K562 (cell line): ENCODE results near the gene RUSC1. TPM values are rescaled to one million over a fixed set of nuclear protein-coding genes. Genes with fewer than 3 reads are reported as not detected.

ENCODE experiments used
- CC2D1A ChIP-seq: fragments of 450-650 bp; IDR thresholded peaks from 2 replicates; pipeline ENCODE4 v1.6.1; 2017; ENCODE audit warnings: mild to moderate bottlenecking
- DPF2 ChIP-seq: fragments of 450-650 bp; IDR thresholded peaks from 2 replicates; pipeline ENCODE4 v1.6.1; 2016
- E2F8 ChIP-seq: fragments of 450-650 bp; IDR thresholded peaks from 2 replicates; pipeline ENCODE4 v1.7.1; 2018; ENCODE audit warnings: mild to moderate bottlenecking, low read depth; ENCODE audit not compliant: partially characterized antibody
- HNRNPK ChIP-seq: fragments of 200-400 bp; formaldehyde crosslinking; IDR thresholded peaks from one replicate; pipeline ENCODE4 v1.6.1; 2018; ENCODE audit warnings: mild to moderate bottlenecking, low read depth, low read length; ENCODE audit not compliant: poor library complexity, severe bottlenecking
- JUN ChIP-seq, 2 experiments: sonication (generic) in 1 of 2; formaldehyde crosslinking in 1 of 2; IDR thresholded peaks; 2 replicates each; pipeline versions ENCODE4 v1.6.1 to v1.8.0; 2012 to 2022; ENCODE audit warnings: borderline replicate concordance in 2 of 2, mild to moderate bottlenecking in 2 of 2, improper control_type of control experiment in 1 of 2, low read depth in 1 of 2, low read length in 1 of 2, missing genetic modification reagents in 1 of 2
- LEF1 ChIP-seq: fragments of 450-650 bp; IDR thresholded peaks from 2 replicates; pipeline ENCODE4 v1.6.1; 2016; ENCODE audit warnings: mild to moderate bottlenecking
- PML ChIP-seq: IDR thresholded peaks from 2 replicates; pipeline ENCODE4 v1.6.1; 2012; ENCODE audit warnings: low read length, inconsistent platforms
- ZBTB7A ChIP-seq: IDR thresholded peaks from 2 replicates; pipeline ENCODE4 v1.6.1; 2011; ENCODE audit warnings: low read depth, mild to moderate bottlenecking, low read length, moderate library complexity, borderline replicate concordance; ENCODE audit not compliant: control insufficient read depth
- ZNF12 ChIP-seq: sonication (generic); formaldehyde crosslinking; IDR thresholded peaks from 2 replicates; pipeline ENCODE4 v1.4.0; 2020; ENCODE audit warnings: mild to moderate bottlenecking, missing genetic modification reagents
- ZNF354B ChIP-seq: fragments of 250-450 bp; sonication (Bioruptor Pico); IDR thresholded peaks from 2 replicates; pipeline ENCODE4 v1.4.0; 2020
- polyA plus RNA-seq, 8 experiments: library from polyadenylated mRNA; depleted of rRNA in 4 of 8; stranded (reverse) in 5 of 8; unstranded in 3 of 8; fragments of >200 nt; fragmentation: Nextera tagmentation in 2 of 8; fragmentation: Illumina TruSeq in 1 of 8; extraction: Ambion mirVana in 2 of 8; extraction: Trizol in 1 of 8; gene quantifications; 2 replicates each; pipeline versions ENCODE4 v1.2.1 to v1.2.3, GENCODE V29; 2011 to 2014; ENCODE audit warnings: inconsistent platforms in 1 of 8, missing spikeins in 1 of 8
- total RNA-seq, 7 experiments: library from RNA; depleted of rRNA in 6 of 7; stranded (reverse); fragments of >200 nt in 6 of 7; fragmentation: Illumina TruSeq in 2 of 7; extraction: Trizol in 2 of 7; gene quantifications; 2 replicates each; pipeline versions ENCODE4 v1.2.1 to v1.2.3, GENCODE V29; 2011 to 2021; ENCODE audit warnings: low replicate concordance in 1 of 7

Gene RUSC1
- total and polyA plus RNA-seq, 9 of the 15 experiments (the other 6 are each of a cell fraction or from before 2014, with no cell fraction given): 5.7 to 68.3 (median 33.6) TPM

- peak; percentile 57 for TF ChIP-seq E2F8
- TF ChIP-seq PML: peak; percentile 31; the same call in 1 of the 2 replicates
- peak; percentile 21; the same call in 1 of the 2 replicates for TF ChIP-seq LEF1
- no peak for TF ChIP-seq ZNF354B
- TF ChIP-seq JUN (IDR thresholded peaks at IDR 0.05; ENCODE audit: borderline replicate concordance, low read depth, low read length): peak; percentile 75; the same call in 1 of the 2 replicates
- no peak for TF ChIP-seq JUN (CRISPR knock-in tag; IDR thresholded peaks at IDR 0.05; ENCODE audit: borderline replicate concordance)
- no peak for TF ChIP-seq CC2D1A
- peak; percentile 99 for TF ChIP-seq ZBTB7A
- no peak for TF ChIP-seq ZNF12 (CRISPR knock-in tag)
- peak; percentile 41; the same call in 1 of the 2 replicates for TF ChIP-seq DPF2
- no peak for TF ChIP-seq HNRNPK
These were observed 47.1 kb upstream of the RUSC1 start, which contains the start of gene CLK2 (continued) for GRCh38 chr1:155273343-155274245.
